ENCODE data around the gene KCP. TPM values are rescaled to one million over a fixed set of nuclear protein-coding genes. Genes with fewer than 3 reads are reported as not detected.

Gene KCP
- total and polyA plus RNA-seq, 8 donors = 1.5 to 9.8 (median 7.0) TPM

DNA sequence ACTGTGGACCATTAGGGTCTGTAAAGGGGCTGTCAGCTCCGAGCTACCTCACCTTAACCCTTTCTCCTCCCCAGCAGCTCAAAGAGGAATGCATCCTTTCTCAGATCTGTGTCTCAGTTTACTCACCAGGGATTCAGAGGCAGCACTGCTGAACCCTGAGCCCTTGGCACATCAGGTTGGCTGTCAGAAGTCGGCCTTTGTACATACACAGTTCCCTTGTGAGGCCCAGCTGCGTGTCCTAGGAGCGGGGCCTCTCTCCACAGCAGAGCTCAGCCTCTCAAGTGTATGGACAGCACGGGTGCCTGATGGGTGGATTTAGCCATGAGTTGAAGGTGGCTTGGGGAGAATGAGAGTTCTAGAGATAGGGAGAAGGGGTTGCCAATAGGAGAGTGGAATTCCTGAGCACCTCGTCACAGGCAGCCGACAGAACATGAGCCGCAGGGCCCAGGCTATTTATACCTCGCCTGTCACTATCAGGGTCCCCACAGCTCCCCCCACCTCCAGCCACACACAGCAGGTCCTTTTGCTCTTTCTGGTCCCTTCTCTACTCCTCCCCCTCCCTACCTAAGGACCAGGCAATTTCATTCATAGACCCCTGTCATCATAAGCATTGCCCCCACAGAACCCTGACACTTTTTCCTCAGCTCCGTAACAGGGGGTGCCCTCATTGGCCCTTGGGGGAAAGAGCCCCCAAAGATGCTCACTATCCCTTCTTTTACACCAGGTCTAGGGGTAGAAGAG lies 82.4 kb downstream of the KCP start:
- TF ChIP-seq, protein P1, sequence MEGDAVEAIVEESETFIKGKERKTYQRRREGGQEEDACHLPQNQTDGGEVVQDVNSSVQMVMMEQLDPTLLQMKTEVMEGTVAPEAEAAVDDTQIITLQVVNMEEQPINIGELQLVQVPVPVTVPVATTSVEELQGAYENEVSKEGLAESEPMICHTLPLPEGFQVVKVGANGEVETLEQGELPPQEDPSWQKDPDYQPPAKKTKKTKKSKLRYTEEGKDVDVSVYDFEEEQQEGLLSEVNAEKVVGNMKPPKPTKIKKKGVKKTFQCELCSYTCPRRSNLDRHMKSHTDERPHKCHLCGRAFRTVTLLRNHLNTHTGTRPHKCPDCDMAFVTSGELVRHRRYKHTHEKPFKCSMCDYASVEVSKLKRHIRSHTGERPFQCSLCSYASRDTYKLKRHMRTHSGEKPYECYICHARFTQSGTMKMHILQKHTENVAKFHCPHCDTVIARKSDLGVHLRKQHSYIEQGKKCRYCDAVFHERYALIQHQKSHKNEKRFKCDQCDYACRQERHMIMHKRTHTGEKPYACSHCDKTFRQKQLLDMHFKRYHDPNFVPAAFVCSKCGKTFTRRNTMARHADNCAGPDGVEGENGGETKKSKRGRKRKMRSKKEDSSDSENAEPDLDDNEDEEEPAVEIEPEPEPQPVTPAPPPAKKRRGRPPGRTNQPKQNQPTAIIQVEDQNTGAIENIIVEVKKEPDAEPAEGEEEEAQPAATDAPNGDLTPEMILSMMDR (IDR thresholded peaks at IDR 0.05) = no peak
- H3K27ac ChIP-seq = no peak overlapping the region
- intact Hi-C loops (cut with DNase I) = no loop called here
- no peaks in the 10 kb centered on the region for H3K9me3 ChIP-seq
- no peaks in the 10 kb centered on the region for H3K36me3 ChIP-seq
- H3K27me3 ChIP-seq = peaks cover 14 to 72% of the 10 kb centered on the region in 2 donors
- peaks cover 12 to 31% of the 10 kb centered on the region in 2 donors for H3K4me1 ChIP-seq
- ATAC-seq (no peak), DNase-seq (no peak)
- no peak overlapping the region for H3K4me3 ChIP-seq

DNA sequence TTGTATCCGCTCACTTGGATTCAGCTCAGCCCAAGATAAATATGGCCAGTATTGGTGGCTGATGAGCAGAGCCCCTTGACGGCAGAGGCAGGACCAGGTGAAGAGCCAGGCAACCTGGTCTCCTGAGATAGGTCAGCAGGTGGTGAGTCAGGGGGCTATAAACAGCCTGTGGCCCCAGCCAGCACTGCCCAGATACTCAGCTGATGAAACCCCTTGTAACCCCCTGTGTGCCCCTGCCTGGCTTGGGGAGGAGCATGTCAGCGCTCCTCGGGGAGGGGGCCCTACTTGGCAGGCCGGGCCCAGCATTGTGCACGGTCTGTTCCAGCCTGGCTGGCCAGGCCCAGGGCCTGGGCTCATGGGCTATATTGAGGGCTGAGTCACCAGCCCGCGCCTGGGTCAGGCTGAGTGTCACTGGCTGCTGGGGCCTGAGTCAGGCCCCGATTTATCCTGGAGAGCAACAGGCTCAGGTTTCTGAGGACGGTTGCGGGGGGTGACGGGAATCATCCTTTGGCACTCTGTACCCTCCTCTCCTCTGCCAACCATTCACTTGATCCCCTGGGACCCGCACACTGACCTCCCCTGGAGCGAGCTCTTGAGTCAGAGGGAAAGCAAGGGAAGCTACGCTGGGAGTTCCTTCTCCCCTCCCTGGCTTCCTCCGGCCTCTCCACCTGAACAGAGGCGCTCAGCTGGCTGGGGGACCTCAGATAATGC lies 83.1 kb downstream of the KCP start:
- TF ChIP-seq, protein P1 (IDR thresholded peaks at IDR 0.05) = no peak

DNA sequence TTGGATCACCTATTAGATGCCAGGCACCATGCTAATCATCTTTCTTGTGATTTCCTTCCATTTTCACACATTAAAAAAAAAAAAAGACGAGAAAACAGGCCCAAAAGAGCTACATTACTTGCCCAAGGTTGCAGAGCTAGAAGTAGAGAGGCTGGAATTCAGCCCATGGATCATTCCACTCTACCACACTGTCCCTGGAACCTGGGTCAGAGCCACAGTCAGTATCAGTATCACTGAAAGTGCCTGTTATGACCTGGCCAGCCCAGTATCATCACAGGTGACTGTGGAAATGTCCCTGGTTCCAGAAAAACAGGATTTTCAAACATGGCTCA lies 83.6 kb downstream of the KCP start:
- ATAC-seq (no peak), DNase-seq (no peak)
- peaks cover 7 to 23% of the 10 kb centered on the region in 2 donors for H3K4me1 ChIP-seq
- H3K4me3 ChIP-seq = no peak overlapping the region
- H3K36me3 ChIP-seq = no peaks in the 10 kb centered on the region
- intact Hi-C loops (cut with DNase I) = no loop called here
- H3K9me3 ChIP-seq = no peaks in the 10 kb centered on the region
- peaks cover 14 to 60% of the 10 kb centered on the region in 2 donors for H3K27me3 ChIP-seq
- no peak overlapping the region for H3K27ac ChIP-seq
- TF ChIP-seq, protein P1 (IDR thresholded peaks at IDR 0.05) = no peak

More for the DNA sequence above, 83.1 kb downstream of the KCP start:
- H3K27ac ChIP-seq = no peak overlapping the region
- H3K9me3 ChIP-seq = no peaks in the 10 kb centered on the region
- peaks cover 8 to 28% of the 10 kb centered on the region in 2 donors for H3K4me1 ChIP-seq
- H3K36me3 ChIP-seq = no peaks in the 10 kb centered on the region
- no peak overlapping the region for H3K4me3 ChIP-seq
- H3K27me3 ChIP-seq = peaks cover 14 to 65% of the 10 kb centered on the region in 2 donors
- intact Hi-C loops (cut with DNase I) = no loop called here
- DNase-seq (no peak), ATAC-seq (no peak)

Other genes with a start within 250 kb of the KCP start
- gene GARIN1A, start 238.4 kb downstream of the KCP start, total RNA-seq = 1 to 10 TPM; 1.1 to 3.4 TPM
- 1 to 10 TPM; 2.0 to 4.1 (median 2.8) TPM for gene GARIN1A, start 238.4 kb downstream of the KCP start, polyA plus RNA-seq (ENCODE audit: insufficient read length in 6 of 6)
- gene CALU, start 171.3 kb downstream of the KCP start, total RNA-seq = 100 to 1,000 TPM; 177 to 239 TPM
- 100 to 1,000 TPM; 182 to 236 (median 205) TPM for gene CALU, start 171.3 kb downstream of the KCP start, polyA plus RNA-seq (ENCODE audit: insufficient read length in 6 of 6)
- not detected for gene OPN1SW, start 134.9 kb downstream of the KCP start, total RNA-seq
- 1 to 10 TPM; 1.2 to 2.3 (median 1.7) TPM for gene OPN1SW, start 134.9 kb downstream of the KCP start, polyA plus RNA-seq (ENCODE audit: insufficient read length in 6 of 6)
- gene CCDC136, start 118.7 kb downstream of the KCP start, total RNA-seq = 1 to 10 TPM; 2.5 to 3.2 TPM
- 10 to 100 TPM; 30.1 to 87.1 (median 58.3) TPM for gene CCDC136, start 118.7 kb downstream of the KCP start, polyA plus RNA-seq (ENCODE audit: insufficient read length in 6 of 6)
- 10 to 100 TPM; 14.3 to 23.7 TPM for gene FLNC, start 80.3 kb downstream of the KCP start, total RNA-seq
- 10 to 100 TPM; 15.7 to 34.7 (median 24.2) TPM for gene FLNC, start 80.3 kb downstream of the KCP start, polyA plus RNA-seq (ENCODE audit: insufficient read length in 6 of 6)
- gene ATP6V1F, start 47.9 kb downstream of the KCP start, total RNA-seq = 100 to 1,000 TPM; 192 to 200 TPM
- 100 to 1,000 TPM; 106 to 118 (median 108) TPM for gene ATP6V1F, start 47.9 kb downstream of the KCP start, polyA plus RNA-seq (ENCODE audit: insufficient read length in 6 of 6)
- 10 to 100 TPM; 18.2 to 35.5 TPM for gene IRF5, start 27.2 kb upstream of the KCP start, total RNA-seq
- 1 to 10 TPM; 1.7 to 3.2 (median 2.0) TPM for gene IRF5, start 27.2 kb upstream of the KCP start, polyA plus RNA-seq (ENCODE audit: insufficient read length in 6 of 6)
- 10 to 100 TPM; 34.9 to 38.7 TPM for gene TNPO3, start 144.4 kb upstream of the KCP start, total RNA-seq
- gene TNPO3, start 144.4 kb upstream of the KCP start, polyA plus RNA-seq (ENCODE audit: insufficient read length in 6 of 6) = 10 to 100 TPM; 32.5 to 40.5 (median 37.7) TPM
- 1 to 10 TPM; 2.3 to 4.5 TPM for gene TSPAN33, start 234.0 kb upstream of the KCP start, total RNA-seq
- 1 to 10 TPM; 3.1 to 5.7 (median 5.4) TPM for gene TSPAN33, start 234.0 kb upstream of the KCP start, polyA plus RNA-seq (ENCODE audit: insufficient read length in 6 of 6)